ENCODE measurements around the gene PIGL.
"Not testable (repeated sequence)": the region's sequence is repeated elsewhere in the genome, so short reads cannot be mapped to it uniquely, and the experiment has no call there.

Gene PIGL

DNA sequence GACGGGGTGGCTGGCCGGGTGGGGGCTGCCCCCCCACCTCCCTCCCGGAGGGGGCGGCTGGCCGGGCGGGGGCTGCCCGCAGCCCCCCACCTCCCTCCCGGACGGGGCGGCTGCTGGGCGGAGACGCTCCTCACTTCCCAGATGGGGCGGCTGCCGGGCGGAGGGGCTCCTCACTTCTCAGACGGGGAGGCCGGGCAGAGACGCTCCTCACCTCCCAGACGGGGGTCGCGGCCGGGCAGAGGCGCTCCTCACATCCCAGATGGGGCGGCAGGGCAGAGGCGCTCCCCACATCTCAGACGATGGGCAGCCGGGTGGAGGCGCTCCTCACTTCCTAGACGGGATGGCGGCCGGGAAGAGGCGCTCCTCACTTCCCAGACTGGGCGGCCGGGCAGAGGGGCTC lies 95.1 kb downstream of the PIGL start:
- not testable (repeated sequence) for DNase-seq (ENCODE audit: low spot score)

DNA sequence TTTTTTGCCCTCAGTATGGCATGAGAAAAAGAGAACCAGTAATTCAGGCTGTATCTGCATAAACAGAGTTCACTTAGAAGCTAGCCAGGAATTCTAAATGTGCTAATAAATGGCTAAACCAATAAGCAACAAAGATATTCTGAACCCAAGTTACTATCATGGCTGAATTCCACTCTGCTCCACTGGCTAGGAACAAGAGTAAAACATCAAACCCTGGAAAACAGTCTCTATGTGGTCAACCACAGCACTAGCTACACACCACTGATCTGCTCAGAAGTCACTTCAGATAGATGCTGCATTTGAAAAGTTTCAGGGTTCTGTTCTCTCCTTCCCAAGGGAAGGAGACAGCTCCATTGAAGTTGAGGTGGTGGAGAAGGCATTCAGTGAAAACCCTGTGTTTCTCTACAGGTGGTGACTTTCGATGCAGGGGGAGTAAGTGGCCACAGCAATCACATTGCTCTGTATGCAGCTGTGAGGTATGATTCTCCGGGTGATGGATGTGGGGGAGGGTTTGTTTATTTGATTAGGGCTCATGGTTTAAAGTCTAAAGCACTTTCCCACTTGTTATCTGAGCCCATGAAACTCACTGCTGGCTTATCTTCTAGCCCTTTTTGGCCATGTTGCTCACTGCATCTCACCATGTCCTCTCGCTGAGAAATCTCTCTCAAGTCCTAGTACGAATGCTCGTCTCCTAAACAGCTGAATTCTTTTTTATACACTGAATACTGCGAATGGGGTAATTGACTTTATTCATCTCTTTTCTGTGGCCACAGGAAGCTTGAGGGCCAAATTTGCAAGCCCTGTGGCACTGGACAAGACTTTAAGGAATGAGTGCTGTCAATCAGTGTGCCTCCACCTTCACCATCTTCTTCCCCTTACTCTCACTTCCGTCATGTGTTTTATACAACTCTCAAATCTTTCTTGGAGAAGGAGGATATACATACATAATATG lies 96.4 kb downstream of the PIGL start:
- no peak for DNase-seq (ENCODE audit: low spot score)

DNA sequence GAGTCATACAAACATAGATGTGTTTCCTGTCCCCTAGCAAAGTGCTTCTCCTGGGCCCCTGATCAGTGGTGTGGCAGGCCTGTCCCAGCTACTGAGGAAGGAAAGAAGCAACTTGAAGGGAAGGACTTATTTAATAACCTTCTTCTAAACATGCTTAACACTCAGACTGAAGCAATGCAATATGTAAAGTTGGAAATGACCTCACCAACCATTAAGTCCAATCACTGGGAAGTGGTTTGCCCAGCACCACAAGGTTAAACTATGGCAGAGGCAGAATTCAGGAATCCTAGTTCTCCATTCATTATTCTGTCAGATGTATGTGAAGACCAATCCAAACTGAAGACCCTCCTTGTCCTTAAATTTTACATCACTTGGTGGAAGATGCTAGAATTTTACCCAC lies 97.2 kb downstream of the PIGL start:
- DNase-seq (ENCODE audit: low spot score), result no peak

DNA sequence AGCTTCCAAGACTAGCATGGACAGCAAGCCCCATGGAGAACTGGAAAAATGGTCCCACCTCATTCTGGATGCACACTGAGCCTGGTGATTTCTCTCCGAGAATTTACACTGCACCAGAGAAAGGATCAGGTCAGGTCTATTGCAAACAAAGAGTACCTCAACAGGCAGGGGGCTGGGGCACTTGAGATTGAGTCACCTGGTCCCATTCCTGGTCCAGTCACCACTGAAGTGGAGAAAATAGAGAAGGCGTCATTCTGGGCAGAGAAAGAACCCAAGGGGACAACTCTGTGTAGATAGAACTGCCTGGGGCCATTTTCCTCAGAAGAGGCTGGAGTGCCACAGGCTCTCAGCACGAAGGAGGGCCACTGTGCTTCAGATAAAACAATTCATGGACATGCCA lies 97.8 kb downstream of the PIGL start:
- DNase-seq (ENCODE audit: low spot score), result no peak

DNA sequence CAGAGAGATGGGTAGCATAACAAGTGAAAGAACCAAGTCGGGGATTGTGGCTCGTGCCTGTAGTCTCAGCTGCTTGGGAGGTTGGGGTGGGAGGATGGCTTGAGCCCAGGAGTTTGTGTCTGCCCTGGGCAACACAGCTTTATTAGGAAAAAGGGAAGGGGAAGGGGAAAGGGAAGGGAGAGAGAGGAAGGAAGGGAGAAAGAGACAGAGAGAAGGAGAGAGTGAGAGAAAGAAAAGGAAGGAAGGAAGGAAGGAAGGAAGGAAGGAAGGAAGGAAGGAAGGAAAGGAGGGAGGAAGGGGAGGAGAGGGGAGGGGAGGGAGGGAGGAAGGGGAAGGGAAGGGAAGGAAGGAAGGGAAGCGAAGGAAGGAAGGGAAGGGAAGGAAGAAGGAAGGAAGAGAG lies 103.0 kb downstream of the PIGL start:
- no peak for DNase-seq (ENCODE audit: low spot score)

DNA sequence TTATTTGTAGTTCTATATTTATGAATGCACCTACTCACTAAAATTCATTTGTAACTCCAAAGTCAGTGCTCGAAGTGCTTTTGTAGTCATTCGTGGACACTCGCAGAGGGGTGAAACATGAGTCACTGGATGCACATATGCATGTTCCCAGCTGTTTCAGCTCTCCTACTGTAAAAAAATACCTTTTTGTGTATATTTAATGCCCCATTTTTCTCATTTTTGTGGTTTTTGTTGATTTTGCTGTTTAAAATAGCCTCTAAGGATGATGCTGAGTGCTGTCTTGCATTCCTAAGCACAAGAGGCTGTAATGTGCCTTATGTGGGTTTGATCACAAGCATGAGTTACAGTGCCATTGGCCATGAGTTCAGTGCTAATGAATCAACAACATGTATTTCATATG lies 105.6 kb downstream of the PIGL start:
- DNase-seq (ENCODE audit: low spot score), result no peak

DNA sequence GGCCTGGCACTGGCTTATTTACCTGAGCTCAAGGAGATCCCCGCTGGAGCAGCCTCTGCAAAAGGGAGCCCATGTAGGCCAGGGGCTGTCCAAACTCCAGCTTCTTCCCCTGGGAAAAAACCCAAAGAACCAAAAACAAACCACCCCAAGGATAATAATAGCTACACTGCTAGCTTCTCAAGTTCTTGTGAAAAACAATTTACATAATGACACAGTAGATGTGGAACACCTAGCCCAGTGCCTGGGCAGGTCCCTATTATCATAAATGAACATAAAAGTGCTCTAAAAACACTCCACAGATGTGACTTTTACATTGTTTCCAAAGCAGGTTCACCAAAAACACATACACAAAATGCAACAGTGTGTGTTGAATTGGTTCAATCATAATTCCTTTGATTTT lies 109.0 kb downstream of the PIGL start:
- DNase-seq (ENCODE audit: low spot score), result no peak

DNA sequence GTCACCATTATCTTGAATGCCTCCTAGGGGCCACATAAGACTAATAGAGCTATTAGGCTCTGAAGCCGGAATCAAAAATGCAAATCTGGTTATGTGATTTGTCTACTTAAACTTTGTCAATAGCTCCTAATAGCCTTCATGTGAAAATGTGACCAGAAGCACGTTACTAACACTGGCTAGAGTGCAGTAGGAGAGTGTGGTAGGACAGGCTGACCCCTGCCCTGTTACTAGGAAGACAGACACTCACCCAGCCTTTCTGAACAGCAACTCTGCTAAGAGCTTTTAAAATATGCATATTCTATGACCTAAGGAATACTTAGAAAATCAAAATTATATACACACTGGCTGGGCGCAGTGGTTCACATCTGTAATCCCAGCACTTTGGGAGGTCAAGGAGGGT lies 110.0 kb downstream of the PIGL start:
- no peak for DNase-seq (ENCODE audit: low spot score)

DNA sequence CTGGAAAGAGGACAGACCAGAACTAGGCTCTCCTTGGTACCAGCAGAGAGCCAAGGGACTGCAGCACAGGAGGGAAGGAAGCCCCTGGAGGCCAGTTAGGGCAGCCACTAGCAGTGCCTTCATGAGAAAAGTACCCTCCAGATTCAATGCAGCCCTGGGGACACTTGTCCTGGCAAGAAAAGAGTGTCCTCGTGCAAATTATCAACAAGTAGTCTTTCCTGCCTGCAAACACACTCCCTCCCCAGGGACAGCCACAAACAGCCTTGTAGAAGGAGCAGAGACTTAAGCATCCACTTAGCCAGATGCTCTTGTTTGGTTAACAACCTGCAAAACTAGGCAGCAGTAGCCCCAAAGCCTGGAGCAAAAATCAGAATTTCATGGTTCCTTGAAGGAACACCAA lies 112.0 kb downstream of the PIGL start:
- DNase-seq (ENCODE audit: low spot score), result no peak

DNA sequence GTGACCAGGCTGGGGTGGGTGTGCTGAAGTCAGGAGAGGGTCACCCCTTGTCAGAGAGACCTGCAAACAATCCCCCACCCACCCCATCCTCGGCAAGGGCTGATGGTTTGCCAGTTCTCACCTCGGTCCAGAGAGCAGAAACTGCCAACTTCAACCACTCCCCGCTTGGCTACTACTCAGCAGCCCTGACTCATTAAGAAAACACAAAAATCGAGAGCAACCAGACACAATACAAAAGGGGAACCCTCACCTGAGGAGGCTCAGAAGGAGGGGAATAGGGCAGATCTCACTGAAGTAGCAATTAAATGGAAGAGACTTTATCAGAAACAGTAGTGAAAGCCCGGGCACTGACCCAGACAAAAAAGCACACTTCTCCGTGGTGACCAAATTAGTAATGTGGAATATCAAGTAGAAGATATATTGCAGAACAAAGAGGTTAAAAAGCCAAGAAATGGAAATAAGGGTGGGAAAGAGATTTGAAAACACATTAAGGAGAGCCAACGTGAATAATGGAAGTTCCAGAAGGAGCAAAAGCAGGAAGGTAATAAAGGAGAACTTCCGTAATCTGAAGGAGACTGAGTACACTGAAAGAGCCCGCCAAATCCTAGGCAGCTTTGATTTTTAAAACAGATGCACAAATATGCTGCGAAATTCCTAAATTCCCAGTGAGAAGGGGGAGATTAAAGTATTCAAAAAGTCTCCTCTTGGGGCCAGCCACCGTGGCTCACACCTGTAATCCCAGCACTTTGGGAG lies 112.7 kb downstream of the PIGL start:
- DNase-seq (ENCODE audit: low spot score), result peak; percentile 71

DNA sequence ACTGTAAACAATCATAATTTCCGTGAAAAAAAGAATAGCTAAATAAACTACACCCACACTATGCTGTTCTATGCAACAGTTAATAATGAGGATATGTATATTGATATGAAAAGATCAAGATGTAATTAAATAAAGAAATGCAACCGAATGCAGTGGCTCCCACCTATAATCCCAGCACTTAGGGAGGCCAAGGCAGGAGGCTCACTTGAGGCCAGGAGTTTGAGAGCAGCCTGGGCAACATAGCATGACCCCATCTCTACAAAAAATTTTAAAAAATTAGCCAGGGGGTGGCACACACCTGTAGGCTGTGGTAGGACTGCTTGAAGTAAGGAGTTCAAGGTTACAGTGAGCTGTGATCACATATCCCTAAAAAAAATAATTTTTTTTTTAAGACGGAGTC lies 121.4 kb downstream of the PIGL start:
- DNase-seq (ENCODE audit: low spot score), result no peak

DNA sequence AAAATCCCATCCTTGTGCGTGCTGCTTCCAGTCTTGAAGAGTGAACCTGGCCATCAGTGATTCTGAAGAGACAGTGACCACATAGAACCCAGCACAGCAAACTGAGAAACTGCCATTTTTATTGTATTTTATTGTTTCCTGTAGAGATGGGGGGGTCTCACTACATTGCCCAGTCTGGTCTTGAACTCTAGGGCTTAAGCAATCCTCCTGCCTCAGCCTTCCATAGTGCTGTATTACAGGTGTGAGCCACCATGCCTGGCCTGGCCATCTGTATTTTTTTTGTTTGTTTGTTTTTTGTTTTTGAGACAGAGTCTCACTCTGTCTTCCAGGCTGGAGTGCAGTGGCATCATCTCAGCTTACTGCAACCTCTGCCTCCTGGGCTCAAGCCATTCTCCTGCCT lies 122.4 kb downstream of the PIGL start:
- DNase-seq (ENCODE audit: low spot score), result no peak

DNA sequence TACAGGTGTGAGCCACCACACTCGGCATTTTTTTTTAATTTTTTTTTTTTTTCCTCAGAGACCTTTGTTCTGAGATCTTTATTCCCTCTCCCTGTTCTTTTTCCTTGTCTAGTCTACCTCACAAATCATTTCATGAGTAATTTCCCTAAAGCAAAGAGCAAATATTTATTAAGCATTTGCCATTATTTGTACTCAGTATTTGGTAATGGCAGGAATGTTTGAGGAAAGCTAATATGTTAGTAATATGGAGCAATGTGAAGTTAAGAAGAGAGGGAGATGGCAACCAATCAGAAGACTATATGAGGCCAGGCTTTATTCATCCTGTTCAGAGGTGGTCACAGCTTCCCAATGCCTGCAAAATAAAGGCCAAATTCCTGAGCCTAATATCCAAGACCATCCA lies 122.9 kb downstream of the PIGL start:
- DNase-seq (ENCODE audit: low spot score), result no peak

DNA sequence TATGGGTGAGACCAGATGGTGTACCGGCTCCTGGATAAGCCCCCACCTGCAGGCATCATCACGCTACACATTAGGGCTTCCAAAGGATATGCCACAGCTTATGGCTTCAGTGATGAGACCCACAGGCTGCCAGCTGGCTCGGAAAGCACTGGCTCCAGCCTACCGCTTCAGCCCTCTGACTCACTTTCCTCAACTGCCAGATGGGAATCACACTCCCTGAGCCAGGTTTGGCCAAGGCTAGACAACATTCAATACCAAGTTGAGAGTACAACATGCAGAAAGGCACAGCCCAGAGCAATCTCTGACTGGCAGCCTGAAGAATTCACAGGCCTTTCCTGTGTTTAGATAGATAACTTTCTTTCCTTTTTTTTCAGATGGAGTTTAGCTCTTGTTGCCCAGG lies 126.0 kb downstream of the PIGL start:
- no peak for DNase-seq (ENCODE audit: low spot score)

DNA sequence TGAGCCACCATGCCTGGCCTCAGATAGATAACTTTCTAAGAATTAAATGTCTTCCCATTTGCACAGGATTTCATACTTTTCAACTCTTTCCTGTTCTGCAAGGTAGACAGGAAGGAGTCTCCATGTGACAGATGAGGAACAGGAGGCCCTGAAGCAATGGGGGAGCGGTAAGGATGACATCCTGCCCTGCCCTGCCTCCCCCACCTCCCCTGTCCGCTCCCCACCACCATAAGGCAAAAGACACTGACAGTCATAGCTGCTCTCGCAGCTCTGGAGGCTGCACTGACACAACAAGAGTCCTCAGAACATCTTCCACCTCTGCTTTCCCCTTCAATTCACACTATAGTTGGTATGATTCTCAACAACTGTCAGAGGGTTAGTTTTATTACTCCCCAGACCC lies 126.6 kb downstream of the PIGL start:
- DNase-seq (ENCODE audit: low spot score), result no peak

DNA sequence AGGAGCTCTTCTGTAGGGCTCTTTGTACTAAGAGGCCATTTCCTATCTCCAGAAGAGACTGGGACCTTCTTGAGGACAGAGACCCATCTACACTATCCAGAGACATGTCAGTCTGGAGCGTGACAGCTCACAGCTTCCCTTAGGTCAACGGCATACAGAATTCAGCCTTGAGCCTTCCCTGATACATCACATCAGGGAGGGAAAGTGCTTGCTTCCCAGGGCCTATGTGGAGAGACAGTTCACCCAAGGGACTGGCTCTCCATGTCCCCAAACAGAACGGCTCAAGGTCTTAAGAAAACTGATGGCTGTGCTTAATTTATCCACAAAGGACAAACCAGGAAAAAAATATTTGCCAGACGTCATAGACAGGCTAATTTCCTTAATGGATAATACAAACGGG lies 128.6 kb downstream of the PIGL start:
- DNase-seq (ENCODE audit: low spot score), result no peak

DNA sequence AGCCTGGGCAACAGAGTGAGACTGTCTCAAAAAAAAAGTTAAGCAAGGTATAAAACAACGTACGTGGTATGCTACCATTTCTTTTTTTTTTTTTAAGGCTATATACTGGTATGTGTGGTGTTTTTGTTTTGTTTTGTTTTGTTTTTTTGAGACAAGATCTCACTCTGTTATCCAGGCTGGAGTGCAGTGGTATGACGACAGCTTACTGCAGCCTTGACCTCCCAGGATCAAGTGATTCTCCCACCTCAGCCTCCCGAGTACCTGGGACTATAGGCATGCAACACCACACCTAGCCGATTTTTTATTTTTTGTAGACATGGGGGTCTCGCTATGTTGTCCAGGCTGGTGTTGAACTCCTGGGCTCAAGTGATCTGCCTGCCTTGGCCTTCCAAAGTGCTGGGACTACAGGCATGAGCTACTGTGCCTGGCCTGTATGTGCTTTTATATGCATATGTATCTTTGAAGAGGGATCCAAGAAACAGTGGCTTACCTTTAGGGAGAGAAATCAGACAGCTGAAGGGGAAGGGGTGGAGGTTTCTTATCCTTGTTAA lies 129.8 kb downstream of the PIGL start:
- DNase-seq (ENCODE audit: low spot score), result no peak

DNA sequence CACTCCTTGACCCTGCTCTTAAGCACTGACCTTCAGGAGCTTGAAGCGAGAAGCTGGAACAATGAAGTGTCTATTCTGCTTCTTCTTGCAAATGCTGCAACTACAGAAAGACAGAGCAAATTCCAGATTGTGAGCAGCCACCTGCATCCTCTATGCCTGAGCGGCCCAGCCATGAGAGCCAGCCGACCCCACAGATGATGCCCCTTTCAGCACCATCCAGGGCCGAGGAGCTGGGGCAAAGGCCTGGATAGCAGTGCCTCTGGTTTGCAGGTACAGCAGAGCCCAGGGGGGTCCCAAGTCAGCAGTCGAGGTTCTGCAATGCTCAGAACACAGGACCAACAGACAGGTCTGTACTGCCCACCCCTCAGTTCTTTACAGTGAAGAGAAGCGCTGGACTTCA lies 131.6 kb downstream of the PIGL start:
- no peak for DNase-seq (ENCODE audit: low spot score)

DNA sequence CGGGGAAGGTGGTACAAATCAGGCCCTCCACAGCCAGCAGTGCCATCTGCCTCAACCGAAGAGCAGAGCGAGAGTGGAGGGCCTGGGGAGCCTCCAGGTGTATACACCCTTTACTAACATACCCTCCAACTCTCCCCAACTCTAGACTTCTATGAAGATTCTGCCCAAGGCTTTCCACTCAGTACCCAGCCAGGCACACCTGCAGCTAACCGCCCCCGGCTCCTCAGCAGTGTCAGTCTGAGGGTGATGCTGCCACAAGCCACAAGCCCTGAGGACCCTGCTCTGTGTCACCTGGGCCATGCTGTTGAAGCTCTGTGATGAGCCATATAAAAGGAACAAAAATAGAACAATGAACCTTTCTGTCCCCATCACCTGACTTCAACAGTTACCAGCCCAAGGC lies 132.4 kb downstream of the PIGL start:
- no peak for DNase-seq (ENCODE audit: low spot score)

DNA sequence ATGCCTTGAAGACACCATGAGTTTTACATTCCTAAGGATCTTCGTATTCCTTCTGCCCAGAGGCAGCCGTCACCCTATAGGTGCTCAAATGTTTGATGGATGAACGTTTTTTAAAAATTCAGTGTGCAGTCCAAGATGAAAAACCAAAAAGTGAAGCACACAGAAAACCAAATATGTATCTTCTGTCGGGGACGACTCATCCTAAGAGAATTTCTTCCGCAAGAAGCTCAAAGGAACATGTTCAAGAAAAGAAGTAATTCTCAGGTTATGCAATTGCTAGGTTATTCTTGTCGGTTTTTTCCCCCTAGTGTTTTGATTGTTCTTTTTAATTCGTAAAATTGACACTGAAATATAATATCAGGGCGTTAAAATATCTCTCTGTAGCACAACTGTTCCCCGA lies 134.8 kb downstream of the PIGL start:
- DNase-seq (ENCODE audit: low spot score), result no peak

DNA sequence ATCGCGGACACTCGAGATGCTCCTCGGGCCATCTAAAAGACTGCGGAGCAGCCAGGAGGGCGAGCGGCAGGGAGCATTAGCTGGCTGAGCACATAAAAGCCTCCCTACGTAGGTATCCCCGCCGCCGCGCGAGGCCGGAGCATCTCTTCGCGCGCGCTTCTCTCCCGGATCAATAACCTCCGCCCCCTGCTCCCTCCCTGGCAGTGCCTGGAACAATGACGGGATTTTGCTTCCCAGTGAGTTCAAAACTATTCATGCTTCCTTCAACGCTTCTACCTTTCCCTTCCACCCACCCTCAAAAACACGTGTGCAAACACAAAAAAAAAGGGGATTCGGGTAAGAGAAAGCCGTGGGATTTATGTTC lies 135.3 kb downstream of the PIGL start:
- DNase-seq (ENCODE audit: low spot score), result peak; percentile 43

DNA sequence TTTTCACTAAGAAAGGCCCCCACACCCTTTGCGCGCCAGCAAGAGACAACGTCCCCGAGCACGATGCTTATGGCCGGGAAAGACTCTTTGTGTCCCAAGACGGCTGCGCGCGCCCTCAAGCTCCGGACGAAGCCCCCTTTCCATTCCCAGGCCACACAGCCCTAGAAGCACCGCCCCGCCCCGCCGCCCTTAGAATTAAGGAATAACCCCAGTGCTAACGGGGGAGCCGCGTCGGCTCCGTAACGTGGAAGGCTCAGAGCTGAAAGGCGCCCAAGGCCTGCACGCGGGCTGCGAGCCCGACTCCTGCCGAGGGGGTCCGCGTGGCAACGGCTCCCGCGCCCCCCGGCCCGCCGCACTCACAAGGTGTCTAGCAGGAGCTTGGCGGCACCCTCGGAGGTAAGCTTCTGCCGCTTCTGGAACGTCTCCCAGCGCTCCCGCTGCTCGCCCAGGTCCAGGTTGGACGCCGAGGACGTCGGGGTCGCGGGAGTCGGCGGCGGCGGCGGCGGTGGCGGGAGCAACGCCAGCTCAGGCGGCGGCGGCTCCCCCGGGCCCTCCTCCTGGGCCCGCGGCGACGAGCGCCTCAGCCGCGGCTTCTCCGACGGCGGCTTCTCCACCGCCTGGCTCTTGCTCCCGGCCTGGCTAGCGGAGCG lies 135.8 kb downstream of the PIGL start:
- no peak for DNase-seq (ENCODE audit: low spot score)

Measured in LoVo (cell line).